ENCODE data around the gene PEPD.

GRCh38 chr19:33373453-33374235, 147.9 kb downstream of the PEPD start, which contains the start of gene CEBPG:
- TF ChIP-seq CTCF (IDR thresholded peaks at IDR 0.05; ENCODE audit: poor library complexity) (no peak), EZH2 (IDR thresholded peaks at IDR 0.05; ENCODE audit: borderline replicate concordance) (no peak)

All from hepatocyte (in vitro differentiated cells).